IgD-negative memory B cell (primary cell): ENCODE measurements around the gene ZFAND6. TPM values are rescaled to one million over a fixed set of nuclear protein-coding genes. Genes with fewer than 3 reads are reported as not detected.
"Not testable (repeated sequence)": the region's sequence is repeated elsewhere in the genome, so short reads cannot be mapped to it uniquely, and the experiment has no call there.

Experiments
- H3K27ac Mint-ChIP-seq, 3 donors: one replicate each; pipeline ENCODE4 v1.8.0; 2020 to 2022; ENCODE audit warnings: mild to moderate bottlenecking in 3 of 3, mixed read lengths in 3 of 3, moderate library complexity in 1 of 3
- H3K27me3 Mint-ChIP-seq: one replicate; pipeline ENCODE4 v1.8.0; 2021; ENCODE audit warnings: mixed read lengths
- H3K36me3 Mint-ChIP-seq: one replicate; pipeline ENCODE4 v1.8.0; 2020; ENCODE audit warnings: mild to moderate bottlenecking, mixed read lengths
- H3K4me1 Mint-ChIP-seq, 3 donors: one replicate each; pipeline ENCODE4 v1.8.0; 2020 to 2022; ENCODE audit warnings: mixed read lengths in 3 of 3, mild to moderate bottlenecking in 1 of 3
- H3K4me3 Mint-ChIP-seq, 4 donors: one replicate each; pipeline ENCODE4 v1.8.0; 2020 to 2022; ENCODE audit warnings: mild to moderate bottlenecking in 4 of 4, mixed read lengths in 4 of 4, moderate library complexity in 3 of 4
- H3K9me3 Mint-ChIP-seq, 3 donors: one replicate each; pipeline ENCODE4 v1.8.0; 2020 to 2021; ENCODE audit warnings: mixed read lengths in 3 of 3, mild to moderate bottlenecking in 1 of 3
- polyA plus RNA-seq: library from polyadenylated mRNA; unstranded; fragments of 300-500 nt; fragmentation: Illumina TruSeq; gene quantifications from one replicate; pipeline ENCODE4 v1.2.3, GENCODE V29; 2021

The ZFAND6 gene
- polyA plus RNA-seq, 1 donor from 2014 or later: 216 TPM

DNA sequence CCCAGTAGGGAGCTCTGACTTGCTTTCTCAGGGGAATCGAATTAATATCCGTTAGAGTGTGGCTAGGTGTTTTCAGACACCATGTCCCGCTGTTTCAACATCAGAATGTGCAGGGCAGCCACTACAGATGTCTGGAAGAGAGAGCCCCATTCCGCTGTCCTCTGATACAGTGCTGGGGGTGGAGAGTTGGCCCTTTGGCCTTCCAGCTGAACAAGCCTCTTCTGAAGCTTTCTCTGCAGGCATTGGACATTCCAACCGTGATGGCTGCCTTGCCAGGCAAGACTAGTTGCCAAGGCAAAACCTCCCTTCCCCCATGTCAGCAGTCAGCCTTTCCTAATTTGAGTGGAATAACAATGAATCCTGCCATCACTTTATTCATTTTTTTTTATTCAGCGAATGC, 94.9 kb downstream of the ZFAND6 start:
- peak overlapping the region in 2 of 4 donors; percentile 63 to 96 for H3K4me3 Mint-ChIP-seq
- no peak overlapping the region for H3K27ac Mint-ChIP-seq

DNA sequence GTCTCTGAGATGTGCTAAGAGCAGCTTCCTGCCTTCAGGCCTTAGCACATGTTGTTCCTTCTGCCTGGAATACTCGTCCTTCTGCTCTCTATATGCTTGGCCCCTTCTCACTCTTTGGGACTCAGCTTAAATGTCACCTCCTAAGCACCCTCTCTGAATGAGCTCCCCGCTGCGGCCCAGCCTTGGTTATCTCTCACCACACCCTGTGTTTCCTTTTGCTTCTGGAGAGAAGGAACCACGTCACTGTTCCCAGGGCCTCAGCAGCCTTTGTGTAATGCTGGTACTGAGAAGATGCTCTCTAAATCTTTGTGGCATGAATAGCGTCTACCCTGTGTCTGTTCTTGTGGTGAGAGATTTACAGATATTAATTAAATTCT, 95.5 kb downstream of the ZFAND6 start:
- no peaks in the 10 kb centered on the region for H3K36me3 Mint-ChIP-seq
- peak overlapping the region in 2 of 4 donors; percentile 63 to 96 for H3K4me3 Mint-ChIP-seq
- peak overlapping the region in 1 of 3 donors; percentile 59 for H3K27ac Mint-ChIP-seq
- H3K27me3 Mint-ChIP-seq: no peaks in the 10 kb centered on the region
- H3K4me1 Mint-ChIP-seq: peaks cover 11 to 18% (median 15%) of the 10 kb centered on the region in 3 donors
- no peaks in the 10 kb centered on the region for H3K9me3 Mint-ChIP-seq

More for the DNA sequence above, 94.9 kb downstream of the ZFAND6 start:
- Mint-ChIP-seq H3K27me3 (no peaks in the 10 kb centered on the region), H3K4me1 (peaks cover 10 to 16% (median 15%) of the 10 kb centered on the region in 3 donors), H3K36me3 (no peaks in the 10 kb centered on the region), H3K9me3 (no peaks in the 10 kb centered on the region)

DNA sequence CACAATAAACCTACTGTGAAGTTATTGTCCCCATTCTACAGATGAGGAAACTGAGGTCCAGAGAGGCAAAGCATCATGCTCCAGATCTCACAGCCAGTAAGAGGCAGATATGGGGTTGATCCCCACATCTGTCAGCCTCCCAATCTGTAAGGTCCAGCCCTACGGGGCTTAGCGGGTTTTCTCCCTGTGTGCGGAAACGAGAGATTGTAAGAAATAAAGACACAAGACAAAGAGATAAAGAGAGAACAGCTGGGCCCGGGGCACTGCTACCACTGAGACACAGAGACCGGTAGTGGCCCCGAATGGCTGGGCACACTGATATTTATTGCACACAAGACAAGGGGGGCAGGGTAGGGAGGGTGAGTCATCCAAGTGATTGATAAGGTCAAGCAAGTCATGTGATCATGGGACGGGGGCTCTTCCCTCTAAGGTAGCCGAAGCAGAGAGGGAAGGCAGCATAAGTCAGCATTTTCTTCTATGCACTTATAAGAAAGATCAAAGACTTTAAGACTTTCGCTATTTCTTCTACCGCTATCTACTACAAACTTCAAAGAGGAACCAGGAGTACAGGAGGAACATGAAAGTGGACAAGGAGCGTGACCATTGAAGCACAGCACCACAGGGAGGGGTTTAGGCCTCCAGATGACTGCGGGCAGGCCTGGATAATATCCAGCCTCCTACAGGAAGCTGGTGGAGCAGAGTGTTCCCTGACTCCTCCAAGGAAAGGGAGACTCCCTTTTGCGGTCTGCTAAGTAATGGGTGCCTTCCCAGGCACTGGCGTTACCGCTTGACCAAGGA, 96.1 kb downstream of the ZFAND6 start:
- H3K36me3 Mint-ChIP-seq, H3K27ac Mint-ChIP-seq, H3K27me3 Mint-ChIP-seq, H3K9me3 Mint-ChIP-seq: not testable (repeated sequence)
- H3K4me3 Mint-ChIP-seq: peak overlapping the region in 1 of 4 donors; percentile 96
- H3K4me1 Mint-ChIP-seq: peaks cover 14 to 21% (median 20%) of the 10 kb centered on the region in 3 donors

DNA sequence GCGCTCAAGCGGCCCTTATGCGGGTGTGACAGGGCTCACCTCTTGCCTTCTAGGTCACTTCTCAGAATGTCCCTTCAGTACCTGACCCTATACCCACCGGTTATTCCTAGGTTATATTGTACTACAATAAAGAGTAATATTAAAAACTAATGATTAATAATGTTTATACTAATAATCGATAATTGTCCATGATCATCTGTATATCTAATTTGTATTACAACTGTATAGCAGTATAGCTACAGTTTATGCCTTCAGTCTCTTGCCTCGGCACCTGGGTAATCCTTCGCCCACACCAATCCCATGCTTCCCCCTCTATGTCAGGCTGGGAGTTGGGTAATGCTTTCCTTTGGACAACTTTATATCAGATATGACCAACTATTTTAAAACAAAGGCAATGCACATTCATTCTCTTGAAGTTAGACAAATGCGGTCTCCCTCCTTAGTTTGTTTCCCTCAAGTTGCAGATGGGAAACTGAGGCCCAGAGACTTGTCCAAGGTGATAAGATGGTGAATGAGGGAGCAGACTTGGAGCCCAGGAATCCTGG, 96.8 kb downstream of the ZFAND6 start:
- no peak overlapping the region for H3K27ac Mint-ChIP-seq
- peaks cover under 1% of the 10 kb centered on the region for H3K36me3 Mint-ChIP-seq
- H3K4me3 Mint-ChIP-seq: peak overlapping the region in 1 of 4 donors; percentile 96
- H3K9me3 Mint-ChIP-seq: no peaks in the 10 kb centered on the region
- H3K4me1 Mint-ChIP-seq: peaks cover 20 to 27% (median 27%) of the 10 kb centered on the region in 3 donors
- H3K27me3 Mint-ChIP-seq: no peaks in the 10 kb centered on the region

DNA sequence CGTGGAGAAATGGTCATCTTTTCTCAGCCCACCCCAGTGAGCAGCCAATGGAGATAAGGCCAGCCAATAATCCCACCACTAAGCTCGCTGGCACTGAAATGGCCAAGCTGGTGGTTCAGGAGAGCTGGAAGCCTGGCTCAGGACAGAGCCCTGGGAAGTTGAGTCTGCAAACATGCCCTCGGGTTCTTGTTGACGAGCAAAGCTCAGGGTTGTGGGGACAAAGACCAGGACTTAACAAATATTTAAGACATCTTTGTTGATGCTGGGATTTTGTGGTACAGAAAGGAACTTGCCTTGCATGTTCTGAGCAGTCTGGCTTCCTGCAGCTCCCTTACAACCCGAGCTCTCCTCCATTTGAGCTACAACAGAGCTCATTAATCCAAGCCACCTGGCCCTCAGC, 97.7 kb downstream of the ZFAND6 start:
- no peaks in the 10 kb centered on the region for H3K9me3 Mint-ChIP-seq
- peaks cover 20 to 24% (median 21%) of the 10 kb centered on the region in 3 donors for H3K4me1 Mint-ChIP-seq
- peaks cover 4% of the 10 kb centered on the region for H3K36me3 Mint-ChIP-seq
- H3K27me3 Mint-ChIP-seq: no peaks in the 10 kb centered on the region
- H3K27ac Mint-ChIP-seq: no peak overlapping the region
- no peak overlapping the region for H3K4me3 Mint-ChIP-seq

DNA sequence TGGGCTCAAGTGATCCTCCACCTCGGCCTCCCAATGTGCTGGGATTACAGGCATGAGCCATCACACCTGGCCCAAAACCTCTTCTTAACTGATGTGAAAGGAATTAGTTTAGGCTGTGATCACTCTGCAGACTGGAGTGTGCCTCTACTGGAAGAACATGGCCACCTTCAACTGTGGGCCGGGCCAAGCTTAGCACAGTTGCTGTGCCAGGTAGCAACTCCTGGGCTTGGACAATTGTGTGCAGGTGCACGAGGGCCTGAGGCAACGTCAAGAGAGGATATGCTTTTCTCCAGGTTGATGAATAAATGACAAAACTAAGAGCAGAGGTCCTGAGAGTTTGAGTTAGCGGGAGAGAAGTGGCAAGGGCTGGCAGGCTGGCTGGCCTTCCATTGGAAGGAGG, 99.8 kb downstream of the ZFAND6 start:
- Mint-ChIP-seq H3K27ac (no peak overlapping the region), H3K4me1 (peaks cover 14 to 15% (median 14%) of the 10 kb centered on the region in 3 donors), H3K36me3 (peaks cover 8% of the 10 kb centered on the region), H3K27me3 (no peaks in the 10 kb centered on the region), H3K4me3 (no peak overlapping the region), H3K9me3 (no peaks in the 10 kb centered on the region)

DNA sequence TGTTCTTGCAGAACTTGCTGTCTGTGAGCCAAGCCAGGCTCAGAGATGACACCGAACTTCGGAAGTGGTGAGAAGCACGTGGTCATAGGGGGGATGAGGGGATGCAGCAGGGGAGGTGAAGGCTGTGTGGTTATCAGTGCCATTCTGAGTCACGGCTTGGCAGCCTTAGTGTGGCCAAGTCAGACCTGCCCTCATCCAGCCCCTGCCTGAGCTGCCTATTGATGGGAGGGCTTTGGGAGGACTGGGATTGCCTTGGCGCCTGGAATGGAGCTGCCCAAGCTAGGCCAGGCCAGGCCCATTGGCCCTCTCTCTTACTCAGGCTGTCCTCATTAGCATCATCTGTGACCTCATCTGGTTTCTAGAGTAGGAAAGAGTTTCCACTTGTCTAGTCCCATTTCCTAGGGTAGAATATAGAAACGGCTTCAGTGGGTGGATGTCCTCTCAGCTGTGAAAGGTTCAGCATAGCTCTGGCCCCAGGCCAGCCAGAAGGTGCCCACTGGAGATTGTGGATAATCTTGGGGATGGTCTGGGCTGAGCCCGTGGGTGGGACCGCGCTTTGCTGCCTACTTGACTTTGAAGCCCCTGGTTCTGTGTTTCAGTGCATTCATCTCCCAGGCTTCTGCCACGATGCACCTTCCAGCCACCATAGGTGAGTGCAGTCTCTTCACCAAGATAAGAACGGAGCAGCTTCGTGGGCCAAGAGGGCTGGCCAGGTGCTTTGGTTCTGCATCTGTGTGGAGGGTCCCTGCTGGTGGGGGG, 100.5 kb downstream of the ZFAND6 start:
- H3K36me3 Mint-ChIP-seq: peaks cover 8% of the 10 kb centered on the region
- H3K4me3 Mint-ChIP-seq: peak overlapping the region in 1 of 4 donors; percentile 29
- peaks cover 14 to 15% (median 14%) of the 10 kb centered on the region in 3 donors for H3K4me1 Mint-ChIP-seq
- H3K27me3 Mint-ChIP-seq: no peaks in the 10 kb centered on the region
- no peaks in the 10 kb centered on the region for H3K9me3 Mint-ChIP-seq
- no peak overlapping the region for H3K27ac Mint-ChIP-seq

DNA sequence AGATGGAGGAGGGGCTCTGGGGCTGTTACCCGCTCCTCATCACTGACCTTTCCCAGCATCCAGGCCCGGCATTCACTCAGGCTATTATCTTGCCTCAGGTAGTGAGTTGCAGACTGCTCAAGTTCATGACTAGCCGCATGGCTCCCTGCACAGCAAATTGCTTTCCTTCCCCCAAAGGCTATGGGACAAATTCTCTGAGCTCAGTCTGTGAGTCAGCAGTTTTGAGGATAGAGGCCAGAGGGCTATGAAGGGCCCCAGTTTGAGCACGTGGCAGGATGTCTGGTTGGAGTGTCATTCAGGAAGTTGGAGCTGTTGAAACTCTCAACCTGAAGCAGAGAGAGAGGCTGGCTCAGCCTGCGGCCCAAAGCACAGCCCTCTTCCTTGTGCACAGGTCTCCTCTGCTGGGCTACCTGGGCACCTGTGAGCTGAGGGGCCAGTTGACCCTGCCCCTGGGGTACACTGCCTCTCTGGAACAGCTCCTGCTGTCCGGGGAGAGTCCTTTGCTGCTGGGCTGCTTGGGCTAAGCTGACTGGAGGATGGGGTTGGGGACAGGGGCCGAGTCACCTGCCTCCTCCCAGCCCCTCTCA, 101.2 kb downstream of the ZFAND6 start:
- no peaks in the 10 kb centered on the region for H3K9me3 Mint-ChIP-seq
- no peak overlapping the region for H3K27ac Mint-ChIP-seq
- H3K36me3 Mint-ChIP-seq: peaks cover 8% of the 10 kb centered on the region
- H3K27me3 Mint-ChIP-seq: no peaks in the 10 kb centered on the region
- peaks cover 13 to 14% (median 13%) of the 10 kb centered on the region in 3 donors for H3K4me1 Mint-ChIP-seq
- peak overlapping the region in 3 of 4 donors; percentile 29 to 70 (median 54) for H3K4me3 Mint-ChIP-seq

DNA sequence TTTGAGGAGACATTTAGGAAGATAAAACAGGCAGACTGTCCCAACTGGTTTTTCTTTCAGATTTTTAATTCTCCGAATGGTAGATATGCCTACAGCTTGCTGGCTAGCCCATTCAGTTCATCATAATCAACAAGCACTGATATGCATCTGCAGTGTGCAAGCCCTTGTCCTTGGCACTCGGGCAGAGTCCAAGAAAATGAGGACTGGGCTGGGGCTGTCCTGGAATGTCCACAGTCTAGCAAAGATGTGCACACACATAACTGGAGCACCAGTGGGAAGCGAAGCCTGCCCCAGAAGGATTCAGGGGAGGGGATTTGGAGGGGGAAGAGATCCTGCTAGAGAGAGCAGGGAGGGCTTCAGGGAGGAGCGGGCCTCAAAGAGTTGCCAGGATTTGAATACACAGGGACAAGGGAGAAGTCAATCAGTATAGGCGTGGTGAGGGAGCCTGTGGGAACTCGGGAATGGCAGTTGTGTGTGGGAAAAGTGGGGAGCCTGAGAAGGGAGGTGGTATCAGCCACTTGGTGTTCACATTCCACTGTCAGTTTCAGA, 102.1 kb downstream of the ZFAND6 start:
- no peak overlapping the region for H3K4me3 Mint-ChIP-seq
- H3K36me3 Mint-ChIP-seq: peaks cover 8% of the 10 kb centered on the region
- H3K9me3 Mint-ChIP-seq: no peaks in the 10 kb centered on the region
- H3K27me3 Mint-ChIP-seq: no peaks in the 10 kb centered on the region
- no peak overlapping the region for H3K27ac Mint-ChIP-seq
- H3K4me1 Mint-ChIP-seq: peaks cover 11 to 14% (median 13%) of the 10 kb centered on the region in 3 donors

DNA sequence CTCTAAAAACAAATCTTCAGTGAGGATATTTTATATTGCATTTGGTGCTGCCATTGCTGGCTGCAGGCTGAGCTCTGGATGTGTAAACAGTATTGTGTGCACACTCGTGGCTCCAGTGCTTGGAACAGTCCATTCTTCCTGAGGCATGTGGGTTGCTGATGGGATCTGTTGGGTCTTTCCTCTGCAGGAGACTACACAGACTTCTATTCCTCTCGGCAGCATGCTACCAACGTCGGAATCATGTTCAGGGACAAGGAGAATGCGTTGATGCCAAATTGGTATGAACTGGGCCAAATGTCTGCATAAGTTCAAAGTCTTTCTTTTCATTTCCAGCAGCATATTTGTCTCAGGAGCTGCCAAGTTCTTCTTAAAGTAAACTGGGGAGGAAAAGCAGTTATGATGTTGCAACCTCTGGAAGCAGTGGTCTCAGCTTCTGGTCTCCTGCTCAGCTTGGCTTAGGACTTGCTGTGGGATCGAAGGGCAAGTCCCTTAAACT, 102.6 kb downstream of the ZFAND6 start:
- Mint-ChIP-seq H3K4me3 (no peak overlapping the region), H3K27ac (no peak overlapping the region), H3K9me3 (no peaks in the 10 kb centered on the region), H3K4me1 (peaks cover 11 to 14% (median 13%) of the 10 kb centered on the region in 3 donors), H3K36me3 (peaks cover 9% of the 10 kb centered on the region), H3K27me3 (no peaks in the 10 kb centered on the region)

DNA sequence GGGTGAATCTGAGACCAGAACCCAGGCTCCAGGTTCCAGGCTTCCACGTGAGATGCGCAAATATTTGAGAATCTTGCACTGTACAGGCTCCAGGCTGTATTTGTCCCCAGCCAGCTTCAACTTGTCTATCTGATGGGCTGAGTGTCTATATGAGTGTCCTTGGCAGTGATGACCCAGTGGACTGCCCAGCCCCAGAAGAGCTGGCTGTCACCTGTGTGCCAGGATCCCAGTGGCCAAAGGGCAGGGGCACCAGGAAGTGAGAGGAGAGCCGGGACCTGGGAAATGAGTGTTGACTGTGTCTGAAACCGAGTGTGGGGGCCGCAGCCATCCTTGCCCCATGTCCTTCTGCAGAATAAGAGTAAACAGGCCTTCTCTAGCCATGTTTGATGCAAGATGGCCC, 103.7 kb downstream of the ZFAND6 start:
- no peaks in the 10 kb centered on the region for H3K27me3 Mint-ChIP-seq
- no peak overlapping the region for H3K4me3 Mint-ChIP-seq
- no peak overlapping the region for H3K27ac Mint-ChIP-seq
- H3K4me1 Mint-ChIP-seq: peaks cover 11 to 14% (median 13%) of the 10 kb centered on the region in 3 donors
- H3K36me3 Mint-ChIP-seq: peaks cover 9% of the 10 kb centered on the region
- H3K9me3 Mint-ChIP-seq: no peaks in the 10 kb centered on the region

DNA sequence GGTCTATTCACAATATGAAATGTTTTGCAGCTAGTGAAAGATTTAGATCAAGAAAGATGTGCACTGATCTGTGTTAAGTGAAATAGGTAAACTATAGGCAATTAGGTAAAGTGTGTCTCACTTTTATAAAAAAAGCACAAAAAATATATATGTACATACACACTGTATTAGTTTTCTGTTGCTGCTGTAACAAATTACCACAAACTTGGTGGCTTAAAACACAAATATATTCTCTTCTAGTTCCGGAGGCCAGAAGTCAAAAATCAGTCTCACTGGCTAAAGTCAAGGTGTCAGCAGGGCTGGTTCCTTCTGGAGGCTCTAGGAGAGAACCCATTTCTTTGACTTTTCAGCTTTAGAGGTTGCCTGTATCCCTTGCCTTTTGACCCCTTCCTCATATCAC, 104.4 kb downstream of the ZFAND6 start:
- Mint-ChIP-seq H3K27me3 (no peaks in the 10 kb centered on the region), H3K27ac (no peak overlapping the region)

DNA sequence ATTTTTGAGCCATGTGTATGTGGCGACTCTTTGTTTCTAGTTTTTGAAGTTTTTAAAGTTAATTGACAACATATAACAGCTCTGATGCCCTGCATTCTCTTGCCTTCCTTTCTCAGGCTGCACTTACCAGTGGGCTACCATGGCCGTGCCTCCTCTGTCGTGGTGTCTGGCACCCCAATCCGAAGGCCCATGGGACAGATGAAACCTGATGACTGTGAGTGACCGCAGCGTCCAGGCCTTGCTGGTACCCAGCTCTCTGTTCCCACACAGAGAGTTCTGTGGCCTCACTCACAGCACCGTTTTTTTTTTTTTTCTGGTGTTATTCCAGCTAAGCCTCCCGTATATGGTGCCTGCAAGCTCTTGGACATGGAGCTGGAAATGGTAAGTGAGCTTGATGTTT, 108.5 kb downstream of the ZFAND6 start:
- H3K4me3 Mint-ChIP-seq: no peak overlapping the region
- H3K27ac Mint-ChIP-seq: no peak overlapping the region
- H3K36me3 Mint-ChIP-seq: peaks cover 5% of the 10 kb centered on the region
- no peaks in the 10 kb centered on the region for H3K4me1 Mint-ChIP-seq
- H3K9me3 Mint-ChIP-seq: no peaks in the 10 kb centered on the region
- no peaks in the 10 kb centered on the region for H3K27me3 Mint-ChIP-seq

More for the DNA sequence above, 104.4 kb downstream of the ZFAND6 start:
- Mint-ChIP-seq H3K36me3 (peaks cover 9% of the 10 kb centered on the region), H3K4me3 (no peak overlapping the region), H3K9me3 (no peaks in the 10 kb centered on the region), H3K4me1 (peaks cover 11 to 14% (median 13%) of the 10 kb centered on the region in 3 donors)

DNA sequence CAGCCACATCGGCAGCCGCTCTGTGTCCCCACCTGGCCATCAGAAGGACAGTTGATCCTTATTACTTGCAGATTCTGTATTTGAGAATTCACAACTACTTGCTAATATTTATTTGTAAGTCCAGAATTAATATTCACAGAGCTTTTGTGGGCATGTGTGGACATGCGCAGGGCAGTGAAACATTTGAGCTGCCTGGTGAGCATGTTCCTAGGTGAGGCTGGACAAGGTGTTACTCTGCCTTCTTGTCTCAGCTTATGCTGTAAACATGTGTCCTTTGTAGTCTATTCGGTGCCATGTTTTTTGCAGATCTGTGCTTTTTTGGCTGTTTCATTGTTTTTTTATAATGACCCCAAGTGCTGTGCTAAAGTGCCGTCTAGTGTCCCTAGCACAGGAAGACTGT, 108.9 kb downstream of the ZFAND6 start:
- no peaks in the 10 kb centered on the region for H3K27me3 Mint-ChIP-seq
- H3K36me3 Mint-ChIP-seq: peaks cover 5% of the 10 kb centered on the region

More for the DNA sequence above, 108.9 kb downstream of the ZFAND6 start:
- Mint-ChIP-seq H3K4me3 (no peak overlapping the region), H3K4me1 (peaks cover 0 to 3% (median 0%) of the 10 kb centered on the region in 3 donors), H3K27ac (no peak overlapping the region), H3K9me3 (no peaks in the 10 kb centered on the region)
